GM19193 (cell line): ENCODE data around the gene TTK.

Experiments
- POLR2A ChIP-seq: IDR thresholded peaks from 4 replicates; pipeline ENCODE4 v1.6.1; 2011; ENCODE audit not compliant: insufficient read depth, insufficient read length; ENCODE audit errors: extremely low read depth

The TTK gene

DNA sequence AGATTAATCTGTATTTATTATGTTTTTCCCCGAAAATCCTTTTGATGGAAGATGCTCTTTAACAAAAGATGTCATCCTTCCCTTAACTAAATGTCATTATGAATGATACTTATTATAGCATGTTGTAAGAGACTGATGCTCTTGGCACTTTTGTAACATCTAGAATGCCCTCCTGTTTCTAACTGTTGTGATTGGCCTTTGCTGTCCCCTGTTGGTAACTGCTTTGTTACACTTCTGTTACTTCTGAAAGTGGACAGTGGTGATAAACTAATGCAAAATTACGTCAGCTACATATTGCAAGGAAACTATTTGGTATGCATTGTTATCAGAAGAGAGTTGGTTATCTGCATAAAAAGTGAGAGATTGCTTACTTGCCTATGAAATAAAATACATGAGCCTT is 5.8 kb downstream of the TTK start:
- no peak for TF ChIP-seq POLR2A

DNA sequence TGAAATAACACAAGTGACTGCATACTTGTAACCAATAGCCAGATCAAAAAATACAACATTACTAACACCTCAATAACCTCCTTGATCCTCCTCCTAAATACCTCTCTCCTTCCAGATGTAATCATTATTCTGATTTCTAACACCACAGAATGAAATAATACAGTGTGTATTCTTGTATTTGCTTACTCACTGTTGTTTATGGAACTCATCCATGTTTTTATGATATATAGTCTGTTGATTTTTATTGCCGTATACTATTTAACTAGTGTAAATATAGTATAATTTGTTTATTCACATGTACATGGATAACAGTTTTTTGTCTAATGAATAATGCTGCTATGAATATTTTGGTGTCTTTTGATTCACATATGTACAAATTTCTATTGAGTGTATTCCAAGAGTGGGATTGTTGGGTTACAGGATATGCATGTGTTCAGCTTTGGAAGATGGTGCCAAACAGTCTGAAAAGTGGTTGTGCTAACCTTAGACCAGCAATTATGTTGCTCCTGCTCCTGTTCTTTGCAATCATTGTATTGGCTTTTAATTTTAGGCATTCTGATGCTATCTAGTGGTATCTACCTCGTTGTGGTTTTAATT is 11.5 kb downstream of the TTK start:
- TF ChIP-seq POLR2A = no peak

DNA sequence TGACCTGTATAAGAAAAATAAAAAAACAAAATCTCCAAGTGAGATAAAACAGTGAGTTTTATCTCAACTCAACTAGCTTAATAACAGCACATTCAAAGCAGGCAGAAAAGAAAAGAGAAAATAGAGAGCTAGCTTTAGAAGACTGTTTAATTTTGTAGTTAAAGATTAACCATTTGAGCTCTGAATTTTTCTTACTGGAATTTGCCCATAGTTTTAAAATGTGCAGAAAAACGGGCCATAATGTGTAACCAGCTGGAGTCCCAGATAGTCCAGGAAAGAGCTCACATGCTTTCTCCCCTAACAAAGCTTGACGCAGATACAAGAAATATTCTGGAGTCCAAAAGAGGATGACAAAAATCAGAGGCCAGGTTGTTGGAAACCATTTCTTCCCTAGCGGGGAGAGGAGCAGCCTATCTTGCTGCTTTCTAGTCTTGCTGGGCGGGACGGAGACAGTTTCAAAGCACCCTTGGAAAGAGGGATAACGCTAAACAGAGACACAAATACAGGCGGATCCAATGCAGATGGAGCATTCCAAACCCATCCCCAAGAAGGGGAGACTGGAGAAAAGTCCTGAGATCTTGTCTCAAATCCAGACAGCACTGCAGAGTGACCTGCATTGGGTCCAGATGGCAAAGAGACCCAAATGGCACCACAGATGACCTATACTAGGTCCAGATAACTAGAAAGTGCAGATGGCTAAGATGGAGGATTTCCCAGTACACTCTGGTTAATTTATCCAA is 16.1 kb downstream of the TTK start:
- TF ChIP-seq POLR2A = no peak

DNA sequence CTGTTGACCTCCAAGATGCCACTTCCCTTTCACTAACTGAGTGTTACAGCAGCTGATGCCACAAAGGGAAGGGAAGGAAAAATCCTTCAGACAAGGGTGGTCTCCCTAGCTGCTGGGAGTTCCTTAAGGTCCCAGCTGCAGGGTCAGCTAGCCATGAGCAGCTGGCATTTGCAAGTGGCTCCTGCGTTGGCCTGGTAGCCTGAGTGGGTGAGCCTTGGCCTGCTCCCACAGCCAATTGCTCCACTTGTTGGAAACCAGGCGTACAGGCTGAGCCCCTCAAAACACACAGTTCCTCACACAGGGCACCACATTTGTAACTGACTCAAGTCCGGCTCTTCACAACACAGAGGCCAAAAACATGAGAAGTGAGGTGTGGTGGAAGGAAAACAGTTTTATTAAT is 16.7 kb downstream of the TTK start:
- no peak for TF ChIP-seq POLR2A

DNA sequence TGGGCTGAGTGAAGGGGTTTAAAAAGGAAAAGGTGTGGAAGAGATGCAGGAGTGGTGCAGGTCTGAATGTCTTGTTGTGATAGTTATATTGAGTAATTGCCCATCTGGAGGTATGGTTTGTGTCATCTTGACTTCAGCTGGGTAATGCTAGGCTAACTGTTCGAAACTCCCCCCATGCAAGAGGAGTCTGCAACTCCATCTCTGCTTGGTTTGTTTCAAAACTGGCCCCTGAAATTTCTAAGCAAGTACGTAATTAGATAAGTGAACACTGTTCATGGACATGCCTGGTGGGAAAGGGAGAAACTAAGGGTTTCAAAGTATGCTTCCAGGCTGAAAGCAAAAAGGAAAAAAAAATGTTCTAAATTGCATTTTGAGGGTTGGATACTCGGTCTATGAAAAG is 17.1 kb downstream of the TTK start:
- TF ChIP-seq POLR2A = no peak

DNA sequence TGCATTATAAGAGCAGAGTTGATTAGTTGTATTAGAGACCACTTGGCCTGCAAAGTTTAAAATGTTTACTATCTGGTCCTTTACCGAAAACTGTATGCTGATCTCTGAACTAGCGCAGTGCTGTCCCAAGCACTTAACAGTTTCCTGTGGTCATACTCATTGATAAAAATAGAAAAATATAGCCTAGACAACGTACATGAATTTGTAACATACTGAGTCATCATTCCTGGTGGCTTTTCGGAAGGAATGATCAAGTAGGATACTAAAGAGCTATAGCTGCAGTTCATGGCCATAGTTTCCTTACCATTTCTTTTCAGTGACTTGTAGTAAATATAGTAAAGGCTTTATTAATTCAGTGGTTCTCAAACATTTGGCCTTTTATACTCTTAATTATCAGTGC is 18.4 kb downstream of the TTK start:
- TF ChIP-seq POLR2A = no peak

DNA sequence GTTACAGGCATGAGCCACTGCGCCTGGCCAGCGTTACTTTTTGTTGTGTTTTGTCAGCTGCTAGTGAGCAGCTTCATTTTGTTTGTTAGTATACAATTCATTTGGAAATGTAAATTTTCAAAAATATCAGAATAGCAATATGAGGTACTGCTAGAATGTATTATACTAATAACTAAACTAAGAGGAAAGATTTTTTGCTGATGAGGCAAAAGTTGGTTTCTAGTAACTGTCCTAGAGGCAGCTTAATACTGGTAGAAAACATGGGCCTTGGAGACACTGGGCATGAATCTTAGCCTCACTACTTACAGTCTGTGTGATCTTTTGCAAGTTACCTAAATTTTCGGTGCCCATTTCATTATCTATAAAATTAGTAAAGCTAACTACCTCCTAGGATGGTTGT is 24.1 kb downstream of the TTK start:
- TF ChIP-seq POLR2A = no peak

DNA sequence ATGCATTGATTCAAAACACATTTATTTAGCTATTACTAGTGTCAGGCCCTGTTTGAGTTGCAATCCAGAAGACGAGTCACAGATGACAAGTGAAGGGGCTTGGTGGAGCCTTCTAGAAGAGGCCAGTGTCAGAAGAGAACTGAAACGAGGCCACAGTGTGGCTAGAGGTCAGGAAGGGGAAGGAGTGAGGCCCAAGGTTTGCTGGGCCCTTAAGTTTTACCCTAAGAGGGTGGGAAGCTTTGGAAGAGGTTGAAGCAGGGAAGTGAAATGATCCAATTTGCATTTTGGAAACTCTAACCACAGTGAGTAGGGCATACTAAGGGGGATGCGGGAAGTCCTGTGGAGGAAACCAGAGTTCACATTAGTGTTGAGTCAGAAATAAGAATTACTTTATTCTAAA is 25.0 kb downstream of the TTK start:
- no peak for TF ChIP-seq POLR2A

DNA sequence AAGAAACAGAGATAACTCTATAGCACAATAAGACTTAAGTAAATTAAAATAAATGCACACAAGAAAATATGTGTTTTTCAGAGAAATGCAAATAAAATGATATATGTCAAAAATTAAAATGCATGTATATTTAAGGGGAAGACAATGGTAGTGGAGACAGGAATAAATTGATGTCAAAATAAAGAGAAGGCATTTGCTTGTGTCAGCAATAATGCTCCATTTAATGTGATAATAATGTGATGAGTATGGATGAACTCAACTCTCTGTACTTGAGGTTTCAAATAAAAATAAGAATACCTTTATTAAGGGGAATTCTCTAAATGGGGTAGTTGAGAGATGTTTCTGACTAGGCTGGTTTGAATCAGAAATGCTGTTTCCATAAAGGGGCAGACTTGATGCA is 56.3 kb downstream of the TTK start:
- TF ChIP-seq POLR2A = no peak

DNA sequence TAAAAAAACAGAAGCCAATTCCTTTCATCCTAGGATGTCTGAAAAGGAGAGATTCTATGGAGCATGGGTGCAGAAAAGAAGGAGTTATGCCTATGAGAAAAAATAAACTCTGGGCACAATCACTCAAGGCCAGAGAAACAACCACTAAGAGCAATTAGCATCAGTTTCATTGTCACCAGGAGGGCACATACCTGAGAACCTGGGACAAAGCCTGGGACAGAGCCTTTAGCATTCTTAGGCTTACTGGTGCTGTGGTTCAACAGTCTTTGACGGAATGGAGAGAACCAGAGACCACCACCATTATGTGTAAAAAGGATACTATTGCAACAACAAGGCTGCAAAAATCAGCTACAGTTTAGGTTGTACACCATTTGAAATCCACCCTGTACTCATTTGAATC is 72.6 kb downstream of the TTK start:
- TF ChIP-seq POLR2A = no peak

DNA sequence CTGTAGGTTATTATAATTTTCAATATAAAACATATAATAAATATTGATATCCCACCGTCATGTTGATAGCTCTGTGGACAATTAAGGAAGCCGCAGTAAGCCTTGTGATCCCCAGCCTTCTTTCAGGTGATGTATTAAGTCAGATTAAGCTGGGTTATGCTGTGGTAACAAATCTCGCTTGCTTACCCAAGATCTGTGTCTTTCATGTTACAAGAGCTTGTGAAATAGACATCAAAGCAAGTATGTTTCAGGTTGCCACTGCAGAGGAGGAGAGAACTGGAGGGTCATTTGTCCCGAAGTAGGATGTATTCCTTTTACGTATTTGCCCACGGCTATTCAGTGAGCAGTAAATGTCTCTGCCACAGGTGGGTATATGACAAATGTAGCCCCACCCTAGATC is 84.2 kb downstream of the TTK start:
- no peak for TF ChIP-seq POLR2A

DNA sequence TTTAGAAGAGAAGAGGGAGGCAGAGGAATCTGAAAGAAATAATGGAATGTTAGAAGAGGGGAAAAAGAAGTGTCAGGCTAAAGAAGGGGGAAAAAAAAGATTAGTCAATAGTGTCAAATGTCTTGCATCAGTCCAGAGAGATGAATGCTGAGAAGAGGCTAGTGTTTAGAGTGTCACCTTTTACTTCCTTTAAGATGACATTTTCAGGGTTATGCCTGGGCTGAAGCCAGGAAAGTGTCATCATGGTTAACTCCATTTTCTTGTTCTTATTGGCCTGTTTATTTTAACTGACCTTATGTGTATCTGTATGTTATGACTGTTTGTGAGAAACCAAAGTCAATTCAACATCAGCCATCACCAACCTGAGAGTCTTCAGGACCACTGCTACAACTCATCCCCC is 87.1 kb downstream of the TTK start:
- no peak for TF ChIP-seq POLR2A
